ENCODE measurements around the gene PARD3B. TPM values are rescaled to one million over a fixed set of nuclear protein-coding genes. Genes with fewer than 3 reads are reported as not detected.

PARD3B gene
- total RNA-seq, 1 donor from 2014 or later = not detected

- Mint-ChIP-seq H3K27me3 (peaks cover 1% of the 10 kb centered on the region), H3K9me3 (peaks cover 3% of the 10 kb centered on the region), H3K4me3 (no peak overlapping the region), H3K27ac (no peak overlapping the region), H3K4me1 (no peaks in the 10 kb centered on the region), H3K36me3 (ENCODE audit: low read depth) (no peaks in the 10 kb centered on the region)
- no peak for TF ChIP-seq CTCF (IDR thresholded peaks at IDR 0.05)
- intact Hi-C loops (cut with micrococcal nuclease) = no loop called here
- DNase-seq (no peak), ATAC-seq (ENCODE audit: low read depth) (no peak)
- CTCF ChIA-PET = no interaction called here
- POLR2A ChIA-PET = no interaction called here
Observed at GRCh38 chr2:205058409-205058808, 513.1 kb downstream of the PARD3B start.

- no peaks in the 10 kb centered on the region for H3K4me1 Mint-ChIP-seq
- no peaks in the 10 kb centered on the region for H3K27me3 Mint-ChIP-seq
- H3K4me3 Mint-ChIP-seq = no peak overlapping the region
- no peak for DNase-seq
- intact Hi-C loops (cut with micrococcal nuclease) = no loop called here
- H3K9me3 Mint-ChIP-seq = peaks cover 3% of the 10 kb centered on the region
- CTCF ChIA-PET = no interaction called here
- no peak for TF ChIP-seq CTCF (IDR thresholded peaks at IDR 0.05)
- H3K27ac Mint-ChIP-seq = no peak overlapping the region
- no peak for ATAC-seq (ENCODE audit: low read depth)
- POLR2A ChIA-PET = no interaction called here
- H3K36me3 Mint-ChIP-seq (ENCODE audit: low read depth) = no peaks in the 10 kb centered on the region
Observed at GRCh38 chr2:205060269-205060668, 515.0 kb downstream of the PARD3B start.

GRCh38 chr2:205066081-205066480 lies 520.8 kb downstream of the PARD3B start:
- no peaks in the 10 kb centered on the region for H3K36me3 Mint-ChIP-seq (ENCODE audit: low read depth)
- H3K4me3 Mint-ChIP-seq = no peak overlapping the region
- no peaks in the 10 kb centered on the region for H3K27me3 Mint-ChIP-seq
- DNase-seq = no peak
- ChIA-PET POLR2A (no interaction called here), CTCF (no interaction called here)
- no peaks in the 10 kb centered on the region for H3K4me1 Mint-ChIP-seq
- H3K9me3 Mint-ChIP-seq = no peaks in the 10 kb centered on the region
- no peak for TF ChIP-seq CTCF (IDR thresholded peaks at IDR 0.05)
- no peak overlapping the region for H3K27ac Mint-ChIP-seq
- intact Hi-C loops (cut with micrococcal nuclease) = no loop called here
- no peak for ATAC-seq (ENCODE audit: low read depth)

- H3K27me3 Mint-ChIP-seq = no peaks in the 10 kb centered on the region
- intact Hi-C loops (cut with micrococcal nuclease) = no loop called here
- DNase-seq = no peak
- no peaks in the 10 kb centered on the region for H3K9me3 Mint-ChIP-seq
- ChIA-PET CTCF (no interaction called here), POLR2A (no interaction called here)
- no peak for ATAC-seq (ENCODE audit: low read depth)
- no peaks in the 10 kb centered on the region for H3K36me3 Mint-ChIP-seq (ENCODE audit: low read depth)
- no peak for TF ChIP-seq CTCF (IDR thresholded peaks at IDR 0.05)
- no peak overlapping the region for H3K27ac Mint-ChIP-seq
- H3K4me3 Mint-ChIP-seq = no peak overlapping the region
- no peaks in the 10 kb centered on the region for H3K4me1 Mint-ChIP-seq
Observed at GRCh38 chr2:205069928-205070327, 524.7 kb downstream of the PARD3B start.

- Mint-ChIP-seq H3K4me3 (no peak overlapping the region), H3K9me3 (no peaks in the 10 kb centered on the region), H3K27ac (no peak overlapping the region), H3K27me3 (no peaks in the 10 kb centered on the region), H3K36me3 (ENCODE audit: low read depth) (no peaks in the 10 kb centered on the region), H3K4me1 (no peaks in the 10 kb centered on the region)
- no peak for DNase-seq
- no peak for TF ChIP-seq CTCF (IDR thresholded peaks at IDR 0.05)
- intact Hi-C loops (cut with micrococcal nuclease) = no loop called here
- ChIA-PET POLR2A (no interaction called here), CTCF (no interaction called here)
- ATAC-seq (ENCODE audit: low read depth) = no peak
Observed at GRCh38 chr2:205070889-205071288, 525.6 kb downstream of the PARD3B start.

Data from activated B cell treated with CpG ODN at 0.5 μM for 24 hours (primary cell).